ENCODE data around the gene BTBD3.

GRCh38 chr20:11907621-11908020 lies 10.1 kb upstream of the BTBD3 start:
- no peak for TF ChIP-seq CTCF (IDR thresholded peaks at IDR 0.05)
- TF ChIP-seq POLR2A (IDR thresholded peaks at IDR 0.05): no peak
